K562 (cell line): ENCODE measurements around the gene CCDC34. TPM values are rescaled to one million over a fixed set of nuclear protein-coding genes. Genes with fewer than 3 reads are reported as not detected.

Experiments
- ATAC-seq: fragments of 200-7000 bp; cut with Tn5 transposase; 3 replicates; pipeline ENCODE4 v1.9.1; 2020; ENCODE audit warnings: moderate library complexity
- BruUV-seq: library from RNA; stranded (reverse); fragments of 400-500 nt; replicated peaks from 2 replicates; lab custom pipeline; 2021; lab: Mats Ljungman, UMichigan
- CTCF ChIA-PET: fragments of 300-600 bp; formaldehyde crosslinking; extraction: SDS; loops from one replicate; lab custom pipeline; 2021; ENCODE audit warnings: low intra/inter-chr PET ratio; lab: Yijun Ruan, JAX
- POLR2A ChIA-PET: fragments of 300-600, 350-650 bp; sonication (Branson Sonifier 250); formaldehyde crosslinking; extraction: SDS; loops from one replicate; lab custom pipeline; 2021; ENCODE audit warnings: antibody characterized with exemption, inconsistent platforms; lab: Yijun Ruan, JAX
- DNase-seq, 4 experiments: peaks; one replicate each; pipeline versions ENCODE4 v3.0.0 to v3.0.0-alpha.2; 2011 to 2018; ENCODE audit warnings: low spot score in 3 of 4, mixed read lengths in 3 of 4; ENCODE audit errors: extremely low read depth in 1 of 4
- FAIRE-seq: peaks from 2 replicates; lab custom pipeline; 2011; peaks lifted over from hg19 to GRCh38; lab: Jason Lieb, UNC
- H2AFZ ChIP-seq: 2 replicates; pipeline ENCODE4 v1.6.0; 2011; ENCODE audit warnings: low read depth, low read length, control low read depth, inconsistent platforms
- H3K27ac ChIP-seq: fragments of 200-600 bp; 3 replicates; pipeline ENCODE4 v1.8.0; 2011; ENCODE audit warnings: low read depth, mild to moderate bottlenecking, control low read depth, inconsistent platforms, low read length, moderate library complexity, mixed read lengths; ENCODE audit errors: extremely low read depth
- H3K27me3 ChIP-seq, 2 experiments: fragments of 300-600 bp in 1 of 2; 2 replicates in 1 of 2; 3 replicates in 1 of 2; pipeline versions ENCODE4 v1.6.0 to v1.8.0; 2011; ENCODE audit warnings: inconsistent platforms in 2 of 2, low read length in 2 of 2, mild to moderate bottlenecking in 1 of 2, mixed read lengths in 1 of 2, moderate library complexity in 1 of 2; ENCODE audit not compliant: control insufficient read depth in 2 of 2, insufficient read depth in 2 of 2
- H3K36me3 ChIP-seq: fragments of 300-600 bp; 3 replicates; pipeline ENCODE4 v1.8.0; 2011; ENCODE audit warnings: mild to moderate bottlenecking, low read length, inconsistent platforms; ENCODE audit not compliant: control insufficient read depth, insufficient read depth
- H3K4me1 ChIP-seq, 2 experiments: fragments of 200-600 bp in 1 of 2; replicated peaks in 1 of 2; 2 replicates in 1 of 2; 3 replicates in 1 of 2; pipeline versions ENCODE4 v1.5.1 to v1.8.0; 2011; ENCODE audit warnings: inconsistent platforms in 2 of 2, low read length in 2 of 2, mild to moderate bottlenecking in 1 of 2, mixed read lengths in 1 of 2, moderate library complexity in 1 of 2; ENCODE audit not compliant: control insufficient read depth in 2 of 2, insufficient read depth in 2 of 2
- H3K4me2 ChIP-seq: 2 replicates; pipeline ENCODE4 v1.6.1; 2011; ENCODE audit warnings: low read length, control low read depth, inconsistent platforms, mixed read lengths; ENCODE audit not compliant: insufficient read depth
- H3K4me3 ChIP-seq: fragments of 200-600 bp; sonication (generic), shearing (Covaris generic); 2 replicates; pipeline ENCODE4 v1.5.1; 2016; ENCODE audit warnings: control low read depth, inconsistent platforms
- H3K79me2 ChIP-seq: fragments of 200-600 bp; 3 replicates; pipeline ENCODE4 v1.8.0; 2011; ENCODE audit warnings: low read length, inconsistent platforms; ENCODE audit not compliant: control insufficient read depth, insufficient read depth
- H3K9ac ChIP-seq, 2 experiments: 2 replicates each; pipeline versions ENCODE4 v1.6.0 to v1.6.1; 2011; ENCODE audit warnings: low read depth in 2 of 2, low read length in 2 of 2, control low read depth in 1 of 2, inconsistent platforms in 1 of 2, mild to moderate bottlenecking in 1 of 2, mixed read lengths in 1 of 2; ENCODE audit not compliant: insufficient read depth in 1 of 2
- H3K9me1 ChIP-seq: one replicate; pipeline ENCODE4 v1.6.0; 2011; ENCODE audit warnings: inconsistent platforms, mild to moderate bottlenecking, low read length, moderate library complexity; ENCODE audit not compliant: control insufficient read depth, insufficient read depth
- H3K9me3 ChIP-seq: replicated peaks from 2 replicates; pipeline ENCODE4 v1.5.1; 2011; ENCODE audit warnings: low read depth, low read length, inconsistent platforms; ENCODE audit not compliant: control insufficient read depth, insufficient read depth
- H4K20me1 ChIP-seq: replicated peaks from 2 replicates; pipeline ENCODE4 v1.6.1; 2011; ENCODE audit warnings: low read length, inconsistent platforms, mixed read lengths; ENCODE audit not compliant: control insufficient read depth, insufficient read depth
- C11orf30 ChIP-seq: fragments of 450-650 bp; IDR thresholded peaks from 2 replicates; pipeline ENCODE4 v1.6.1; 2016; ENCODE audit warnings: low read depth, mild to moderate bottlenecking
- CREBBP ChIP-seq: IDR thresholded peaks from one replicate; pipeline ENCODE4 v1.6.1; 2012; ENCODE audit warnings: low read depth, mild to moderate bottlenecking, control low read depth, inconsistent platforms, low read length
- HNRNPK ChIP-seq: fragments of 200-400 bp; formaldehyde crosslinking; IDR thresholded peaks from one replicate; pipeline ENCODE4 v1.6.1; 2018; ENCODE audit warnings: mild to moderate bottlenecking, low read depth, low read length; ENCODE audit not compliant: poor library complexity, severe bottlenecking
- MAFF ChIP-seq: IDR thresholded peaks from 2 replicates; pipeline ENCODE4 v1.6.1; 2012; ENCODE audit warnings: low read length, improper control_type of control experiment
- MAFG ChIP-seq: fragments of 450-650 bp; conservative IDR thresholded peaks from 2 replicates; pipeline ENCODE4 v1.6.1; 2016; ENCODE audit warnings: missing genetic modification characterization, missing compliant biosample characterization
- TAF1 ChIP-seq: IDR thresholded peaks from 2 replicates; pipeline ENCODE4 v1.6.1; 2011; ENCODE audit warnings: mild to moderate bottlenecking, low read length, moderate library complexity; ENCODE audit not compliant: insufficient read depth, control insufficient read depth, severe bottlenecking; ENCODE audit errors: extremely low read depth
- ZBTB26 ChIP-seq: fragments of 450-650 bp; formaldehyde crosslinking; IDR thresholded peaks from 2 replicates; pipeline ENCODE4 v1.4.0; 2022; ENCODE audit warnings: missing genetic modification characterization
- ZNF316 ChIP-seq: fragments of 450-650 bp; IDR thresholded peaks from 2 replicates; pipeline ENCODE4 v1.6.1; 2016
- WGBS: fragments of 100-300 bp; shearing (Covaris generic); methylation state at CpG from one replicate; pipeline ENCODE4 v1.1.6; 2016; ENCODE audit warnings: low coverage, mixed read lengths; ENCODE audit not compliant: insufficient coverage; ENCODE audit errors: missing lambda C conversion rate; 5-methylcytosine and 5-hydroxymethylcytosine counted together
- in situ Hi-C: fragments of 300-500 bp; cut with MboI; formaldehyde crosslinking; loops from 4 replicates; pipeline ENCODE4 v1.15.0; 2018; ENCODE audit warnings: inconsistent platforms, mixed read lengths
- intact Hi-C: fragments of 100-400 bp; cut with micrococcal nuclease; formaldehyde crosslinking; loops from 2 replicates; pipeline ENCODE4 v1.14.2; 2022
- polyA plus RNA-seq, 8 experiments: library from polyadenylated mRNA; depleted of rRNA in 4 of 8; stranded (reverse) in 5 of 8; unstranded in 3 of 8; fragments of >200 nt; fragmentation: Nextera tagmentation in 2 of 8; fragmentation: Illumina TruSeq in 1 of 8; extraction: Ambion mirVana in 2 of 8; extraction: Trizol in 1 of 8; gene quantifications; 2 replicates each; pipeline versions ENCODE4 v1.2.1 to v1.2.3, GENCODE V29; 2011 to 2014; ENCODE audit warnings: inconsistent platforms in 1 of 8, missing spikeins in 1 of 8
- total RNA-seq, 7 experiments: library from RNA; depleted of rRNA in 6 of 7; stranded (reverse); fragments of >200 nt in 6 of 7; fragmentation: Illumina TruSeq in 2 of 7; extraction: Trizol in 2 of 7; gene quantifications; 2 replicates each; pipeline versions ENCODE4 v1.2.1 to v1.2.3, GENCODE V29; 2011 to 2021; ENCODE audit warnings: low replicate concordance in 1 of 7

The CCDC34 gene
- total and polyA plus RNA-seq, 9 of the 15 experiments (the other 6 are each of a cell fraction or from before 2014, with no cell fraction given): 6.2 to 42.0 (median 15.7) TPM

GRCh38 chr11:27294654-27295053 is 68.4 kb downstream of the CCDC34 start (continued):
- TF ChIP-seq ZBTB26: no peak

GRCh38 chr11:27293515-27294417 is 69.2 kb downstream of the CCDC34 start:
- Histone ChIP-seq H3K27me3 (no peaks in the 10 kb centered on the region), H3K9me3 (peaks cover 10% of the 10 kb centered on the region; the same call in 1 of the 2 replicates), H3K9ac (no peak overlapping the region), H3K79me2 (no peaks in the 10 kb centered on the region), H4K20me1 (no peaks in the 10 kb centered on the region), H3K9me1 (no peaks in the 10 kb centered on the region), H2AFZ (no peak overlapping the region), H3K4me1 (no peaks in the 10 kb centered on the region), H3K4me2 (no peak overlapping the region), H3K27ac (no peak overlapping the region), H3K36me3 (no peaks in the 10 kb centered on the region), H3K4me3 (no peak overlapping the region)
- in situ Hi-C loops (no loop called here), intact Hi-C loops (loop anchor here (10.0 kb wide), 1 partner anchor 1009 kb away; no protein-coding TSS in a partner anchor)
- ATAC-seq (no peak), FAIRE-seq (no peak), DNase-seq (no peak)
- WGBS: 6% methylated on average over 4 of the region's 6 CpGs
- ChIA-PET CTCF (interaction anchor here (1.1 kb wide), 1 partner anchor 82 kb away, joined by 6 read pairs; no protein-coding TSS in a partner anchor), POLR2A (interaction anchor here (0.9 kb wide), 1 partner anchor 22 kb away, joined by 3 read pairs; no protein-coding TSS in a partner anchor)
- BruUV-seq: no TSS peak
- TF ChIP-seq MAFG (tag): peak; percentile 44; the same call in 1 of the 2 replicates
- no peak for TF ChIP-seq CREBBP
- 0 out of 2 replicates have a peak, but pooled peaks have one; percentile 33 for TF ChIP-seq MAFF
- TF ChIP-seq ZNF316: peak; percentile 67
- no peak for TF ChIP-seq TAF1
- TF ChIP-seq C11orf30: peak; percentile 49
- peak; percentile 53 for TF ChIP-seq HNRNPK
